ENCODE results near the gene SLC8A1. TPM values are rescaled to one million over a fixed set of nuclear protein-coding genes. Genes with fewer than 3 reads are reported as not detected.

Gene SLC8A1
- total RNA-seq, 1 experiment from 2014 or later = 1.7 TPM

DNA sequence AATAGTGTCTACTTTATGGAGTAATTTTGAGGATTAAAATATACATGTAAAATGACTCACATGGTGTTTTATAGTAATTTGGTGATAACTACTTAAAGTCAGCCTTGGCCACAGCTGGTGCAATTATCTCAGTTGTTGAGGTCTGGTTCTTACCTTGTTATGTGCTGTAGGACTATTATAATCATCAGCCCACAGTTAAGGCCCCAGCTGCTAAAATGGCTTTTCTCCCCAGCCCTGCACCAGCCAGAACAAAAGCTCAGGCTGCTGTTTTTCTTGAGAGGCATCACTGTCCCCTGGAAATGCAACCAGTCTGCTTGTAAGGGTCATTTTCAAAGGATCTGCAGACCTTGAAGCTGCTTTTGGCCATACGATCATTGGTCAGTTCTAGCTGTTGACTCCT, 389.5 kb downstream of the SLC8A1 start:
- no peak overlapping the region for H3K4me3 Mint-ChIP-seq
- H3K4me1 Mint-ChIP-seq = peaks cover 0 to 9% of the 10 kb centered on the region in 2 experiments; a peak in 2 of 4 replicates
- H3K23ac ChIP-seq (ENCODE audit: insufficient read length, low read depth, low read length) = no peak overlapping the region
- no peak overlapping the region for H2BK5ac ChIP-seq (ENCODE audit: insufficient read length, low read length)
- no peak overlapping the region for H3K9ac ChIP-seq (ENCODE audit: extremely low read depth, insufficient read length, low read length)
- peaks cover 14% of the 10 kb centered on the region for H3K9me3 ChIP-seq (ENCODE audit: control insufficient read depth, low read depth, low read length)
- no peak overlapping the region for H3K4me2 ChIP-seq (ENCODE audit: insufficient read depth, insufficient read length, low read length)
- no peak overlapping the region for H4K5ac ChIP-seq (ENCODE audit: insufficient read length, low read depth, low read length)
- H3K23me2 ChIP-seq (ENCODE audit: insufficient read length, low read depth, low read length, poor library complexity, severe bottlenecking) = no peaks in the 10 kb centered on the region
- no peak overlapping the region for H2AK5ac ChIP-seq (ENCODE audit: insufficient read length, low read length)
- H3K27ac ChIP-seq (ENCODE audit: insufficient read length, low read depth, low read length) = no peak overlapping the region
- no peak overlapping the region for H2BK12ac ChIP-seq (ENCODE audit: insufficient read length, low read depth, low read length)
- no peak overlapping the region for H3K14ac ChIP-seq (ENCODE audit: insufficient read depth, low read length)
- no peaks in the 10 kb centered on the region for H3K27me3 ChIP-seq (ENCODE audit: insufficient read depth, low read length)
- H2BK15ac ChIP-seq (ENCODE audit: low read depth, low read length) = no peak overlapping the region
- H3K56ac ChIP-seq (ENCODE audit: insufficient read length, low read depth, low read length) = no peak overlapping the region
- H3K79me1 ChIP-seq (ENCODE audit: insufficient read depth, low read depth, low read length, poor library complexity, severe bottlenecking) = no peaks in the 10 kb centered on the region
- no peak overlapping the region for H3K4ac ChIP-seq (ENCODE audit: low read depth, low read length)
- no peak for DNase-seq
- no peak overlapping the region for H3K18ac ChIP-seq (ENCODE audit: insufficient read length, low read depth, low read length)
- H4K8ac ChIP-seq (replicated peaks; ENCODE audit: insufficient read length, low read depth, low read length) = no peak overlapping the region
- no peak overlapping the region for H4K91ac ChIP-seq (ENCODE audit: insufficient read length, low read depth, low read length)
- peaks cover 0 to 12% of the 10 kb centered on the region in 2 experiments; a peak in 4 of 5 replicates for H3K9me3 Mint-ChIP-seq
- no peaks in the 10 kb centered on the region for H3K79me2 ChIP-seq (ENCODE audit: insufficient read depth, low read length)
- H4K20me1 ChIP-seq (ENCODE audit: control insufficient read depth, insufficient read depth, insufficient read length) = no peaks in the 10 kb centered on the region
- H3K27me3 Mint-ChIP-seq (ENCODE audit: low read depth) = no peaks in the 10 kb centered on the region
- H3K27ac Mint-ChIP-seq = 0 out of 7 replicates have a peak overlapping the region, but pooled peaks of 1 of the 3 experiments have one; percentile 29
- no peak overlapping the region for H2BK120ac ChIP-seq (ENCODE audit: low read depth, low read length, poor library complexity, severe bottlenecking)
- no peak overlapping the region for H2AFZ ChIP-seq (ENCODE audit: low read length)
- WGBS (ENCODE audit: extremely low coverage, insufficient read length, low lambda C conversion rate) = no CpG with 5 or more reads among the region's 1 CpG
- H2BK20ac ChIP-seq (ENCODE audit: low read depth, low read length, poor library complexity, severe bottlenecking) = no peak overlapping the region
- H3K4me1 ChIP-seq (ENCODE audit: insufficient read depth, low read length) = no peaks in the 10 kb centered on the region
- H3T11ph ChIP-seq (ENCODE audit: low read length) = no peak overlapping the region
- H3K36me3 Mint-ChIP-seq (ENCODE audit: insufficient read depth in 1 of 3, low read depth in 3 of 3) = peaks cover 0 to 5% (median 0%) of the 10 kb centered on the region in 3 experiments; a peak in 3 of 7 replicates
- TF ChIP-seq, protein P1, sequence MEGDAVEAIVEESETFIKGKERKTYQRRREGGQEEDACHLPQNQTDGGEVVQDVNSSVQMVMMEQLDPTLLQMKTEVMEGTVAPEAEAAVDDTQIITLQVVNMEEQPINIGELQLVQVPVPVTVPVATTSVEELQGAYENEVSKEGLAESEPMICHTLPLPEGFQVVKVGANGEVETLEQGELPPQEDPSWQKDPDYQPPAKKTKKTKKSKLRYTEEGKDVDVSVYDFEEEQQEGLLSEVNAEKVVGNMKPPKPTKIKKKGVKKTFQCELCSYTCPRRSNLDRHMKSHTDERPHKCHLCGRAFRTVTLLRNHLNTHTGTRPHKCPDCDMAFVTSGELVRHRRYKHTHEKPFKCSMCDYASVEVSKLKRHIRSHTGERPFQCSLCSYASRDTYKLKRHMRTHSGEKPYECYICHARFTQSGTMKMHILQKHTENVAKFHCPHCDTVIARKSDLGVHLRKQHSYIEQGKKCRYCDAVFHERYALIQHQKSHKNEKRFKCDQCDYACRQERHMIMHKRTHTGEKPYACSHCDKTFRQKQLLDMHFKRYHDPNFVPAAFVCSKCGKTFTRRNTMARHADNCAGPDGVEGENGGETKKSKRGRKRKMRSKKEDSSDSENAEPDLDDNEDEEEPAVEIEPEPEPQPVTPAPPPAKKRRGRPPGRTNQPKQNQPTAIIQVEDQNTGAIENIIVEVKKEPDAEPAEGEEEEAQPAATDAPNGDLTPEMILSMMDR (conservative IDR thresholded peaks at IDR 0.05) = no peak

Data from H9 (cell line).